ENCODE measurements around the gene MRPS23.
A peak's percentile ranks its signal among the peaks of the same experiment; 100 is the strongest.

The MRPS23 gene

GRCh38 chr17:57838453-57838852, 11.4 kb downstream of the MRPS23 start:
- no peak for DNase-seq (ENCODE audit: low spot score)

DNA sequence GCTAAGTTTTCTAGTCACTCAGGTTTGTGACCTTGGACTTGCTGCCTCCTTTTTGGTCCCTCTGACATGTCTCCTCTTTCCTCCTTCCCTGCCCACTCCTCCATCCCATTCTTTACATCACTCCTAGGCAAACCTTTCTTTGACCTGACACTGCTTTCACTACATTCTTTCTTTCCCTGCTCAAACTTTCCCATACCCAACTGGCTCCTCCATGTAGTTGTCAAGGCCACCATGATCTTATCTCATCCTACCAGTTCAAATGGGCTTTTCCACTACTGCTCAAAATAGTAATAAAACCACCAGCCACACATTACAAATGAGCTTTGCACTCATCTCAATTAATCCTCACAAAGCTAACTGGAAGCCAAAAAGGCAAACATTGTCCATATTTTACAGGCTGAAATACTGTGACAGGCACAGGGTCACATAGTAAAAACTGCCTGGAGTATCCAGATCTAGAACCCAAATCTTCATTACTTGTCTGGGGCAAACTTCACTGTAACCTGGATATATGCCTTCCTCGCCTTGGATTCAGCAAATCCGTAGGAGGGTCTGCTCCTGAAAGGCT, 14.4 kb downstream of the MRPS23 start:
- no peak for DNase-seq (ENCODE audit: low spot score)

- no peak for DNase-seq (ENCODE audit: low spot score)
These were observed 15.6 kb downstream of the MRPS23 start for GRCh38 chr17:57834146-57834741.

GRCh38 chr17:57833179-57833939, 16.5 kb downstream of the MRPS23 start:
- no peak for DNase-seq (ENCODE audit: low spot score)

GRCh38 chr17:57832314-57833178, 17.3 kb downstream of the MRPS23 start:
- no peak for DNase-seq (ENCODE audit: low spot score)

DNA sequence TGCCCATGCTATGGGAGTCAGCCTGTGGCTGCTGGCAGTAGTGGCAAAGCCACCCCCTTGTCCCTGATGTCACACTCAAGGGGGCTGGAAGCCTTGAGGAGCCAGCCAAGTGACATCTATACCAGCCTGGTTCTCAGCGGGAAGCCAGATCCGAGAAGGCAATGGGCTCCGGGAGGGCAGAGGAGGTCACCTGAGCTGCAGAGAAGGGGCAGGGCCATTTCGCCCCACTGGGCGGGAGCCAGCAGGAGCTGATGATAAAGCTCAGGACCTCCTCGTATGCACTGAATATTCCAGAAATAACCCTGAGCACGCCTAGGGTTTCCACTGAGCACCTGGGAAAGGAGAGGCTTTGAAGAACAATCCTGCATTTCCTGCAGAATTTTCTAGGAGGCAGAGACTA, 19.0 kb downstream of the MRPS23 start:
- no peak for DNase-seq (ENCODE audit: low spot score)

GRCh38 chr17:57823469-57824401, 26.1 kb downstream of the MRPS23 start:
- DNase-seq (ENCODE audit: low spot score), result no peak

DNA sequence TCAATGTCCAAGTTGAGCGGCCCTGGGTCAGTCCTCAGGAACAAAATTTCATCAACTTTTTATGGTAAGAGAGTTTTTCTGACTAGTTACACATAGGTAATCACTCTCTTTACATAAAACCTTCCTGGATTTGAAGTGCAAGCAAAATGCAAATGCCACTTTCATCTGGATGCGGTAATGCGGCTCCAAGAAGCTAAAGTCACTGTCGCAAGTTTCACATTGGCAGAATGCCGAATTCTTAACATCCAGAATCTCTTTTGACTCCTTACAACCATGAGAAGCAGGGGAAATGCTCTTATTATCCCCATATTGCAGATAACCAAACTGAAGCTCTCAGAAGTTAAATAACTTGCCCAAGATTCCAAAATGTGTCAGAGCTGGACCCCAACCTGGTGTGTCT, 30.0 kb downstream of the MRPS23 start:
- DNase-seq (ENCODE audit: low spot score), result no peak

- DNase-seq (ENCODE audit: low spot score), result no peak
These were observed 30.6 kb downstream of the MRPS23 start for GRCh38 chr17:57819285-57819684.

DNA sequence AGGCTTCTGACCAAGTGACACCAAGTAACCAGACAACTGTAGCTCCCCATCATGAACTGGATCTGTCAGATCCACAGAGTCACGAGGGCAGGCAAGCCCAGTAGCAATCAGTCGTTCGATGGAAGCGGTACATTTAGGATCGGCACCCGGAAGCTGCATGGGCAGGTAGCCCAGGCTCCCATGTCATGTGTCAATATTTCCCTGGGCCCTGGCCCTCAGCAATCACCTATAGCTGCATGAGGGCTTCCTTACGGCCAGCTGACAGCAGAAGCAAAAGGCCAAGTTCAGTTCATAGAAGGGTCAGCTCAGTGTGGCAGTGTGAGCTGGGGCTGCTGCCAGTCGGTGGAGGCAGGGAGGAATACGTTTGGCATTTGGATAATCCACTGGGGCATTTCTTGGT, 31.8 kb downstream of the MRPS23 start:
- DNase-seq (ENCODE audit: low spot score), result no peak

- DNase-seq (ENCODE audit: low spot score), result no peak
These were observed 32.5 kb downstream of the MRPS23 start for GRCh38 chr17:57817299-57817698.

DNA sequence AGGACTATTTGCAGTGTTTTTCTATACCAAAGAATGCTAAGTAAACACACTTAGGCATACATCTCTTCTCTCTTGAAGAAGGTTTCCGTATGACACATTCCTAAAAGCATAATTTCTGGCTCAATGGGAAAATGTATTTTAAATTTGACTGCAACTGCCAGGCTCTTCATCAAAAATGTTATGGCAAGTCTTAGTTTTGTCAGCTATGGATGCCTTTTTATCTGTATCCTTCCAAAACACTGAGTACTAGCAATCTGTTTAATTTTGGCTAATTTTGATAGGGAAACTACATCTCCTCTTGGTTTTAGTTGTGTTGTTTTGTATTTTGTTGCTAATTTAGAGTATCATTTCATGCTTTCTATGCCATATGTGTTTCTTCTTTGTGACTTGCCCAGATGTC, 35.4 kb downstream of the MRPS23 start:
- no peak for DNase-seq (ENCODE audit: low spot score)

DNA sequence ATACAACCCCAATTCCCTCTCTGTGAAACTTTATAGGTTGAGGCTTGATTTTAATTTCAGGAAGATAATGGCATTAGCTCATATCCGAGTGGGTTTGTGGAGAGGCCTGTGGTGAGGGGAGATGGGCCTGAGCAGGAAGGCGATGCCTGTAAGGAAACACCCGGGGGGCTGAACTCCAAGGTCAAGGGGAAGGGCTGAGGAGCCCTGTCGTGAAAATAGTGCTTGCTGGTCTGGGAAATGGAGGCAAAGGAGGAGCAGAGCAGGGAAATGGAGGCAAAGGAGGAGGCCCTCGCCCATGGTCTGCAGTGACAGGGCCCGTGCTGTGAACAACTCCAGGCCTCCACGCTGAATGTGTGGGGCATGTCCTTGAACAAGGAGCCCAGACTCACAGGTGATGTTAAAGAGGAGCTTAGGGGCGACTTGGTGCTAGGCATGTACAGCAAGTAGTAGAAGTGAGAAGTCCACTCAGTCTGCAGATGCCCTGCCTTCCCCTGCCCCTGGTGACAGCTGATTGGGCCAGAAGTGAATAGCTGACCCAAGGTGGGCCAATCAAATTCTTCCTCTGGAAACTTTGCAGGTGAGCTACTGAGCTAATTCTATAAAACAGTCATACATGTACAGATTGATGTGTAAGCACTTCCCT, 38.1 kb downstream of the MRPS23 start:
- no peak for DNase-seq (ENCODE audit: low spot score)

GRCh38 chr17:57810721-57811637, 38.9 kb downstream of the MRPS23 start:
- DNase-seq (ENCODE audit: low spot score), result peak; percentile 39

GRCh38 chr17:57809879-57810278, 40.0 kb downstream of the MRPS23 start:
- no peak for DNase-seq (ENCODE audit: low spot score)

- no peak for DNase-seq (ENCODE audit: low spot score)
These were observed 41.0 kb downstream of the MRPS23 start for GRCh38 chr17:57808882-57809281.

- DNase-seq (ENCODE audit: low spot score), result no peak
These were observed 43.5 kb downstream of the MRPS23 start for GRCh38 chr17:57806167-57806830.

DNA sequence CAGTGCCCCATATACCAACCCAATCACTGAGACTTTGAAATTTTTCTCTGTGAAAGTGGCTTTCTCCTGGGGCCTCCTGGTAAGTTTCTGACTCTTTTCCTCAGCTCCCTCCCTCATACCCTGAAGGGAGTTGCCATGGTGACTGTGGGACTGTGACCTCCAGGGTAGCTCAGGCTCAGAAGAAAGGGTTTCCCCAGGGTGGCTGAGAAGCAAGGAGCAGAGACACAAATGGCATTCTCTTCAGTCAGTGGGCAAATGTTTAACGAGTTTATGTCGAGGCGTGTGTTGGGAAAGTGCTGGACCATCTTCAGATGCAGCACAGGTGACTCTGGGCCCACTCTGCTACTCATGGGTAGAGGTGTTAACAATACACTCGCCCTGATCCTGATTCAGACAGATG, 46.8 kb downstream of the MRPS23 start:
- no peak for DNase-seq (ENCODE audit: low spot score)

DNA sequence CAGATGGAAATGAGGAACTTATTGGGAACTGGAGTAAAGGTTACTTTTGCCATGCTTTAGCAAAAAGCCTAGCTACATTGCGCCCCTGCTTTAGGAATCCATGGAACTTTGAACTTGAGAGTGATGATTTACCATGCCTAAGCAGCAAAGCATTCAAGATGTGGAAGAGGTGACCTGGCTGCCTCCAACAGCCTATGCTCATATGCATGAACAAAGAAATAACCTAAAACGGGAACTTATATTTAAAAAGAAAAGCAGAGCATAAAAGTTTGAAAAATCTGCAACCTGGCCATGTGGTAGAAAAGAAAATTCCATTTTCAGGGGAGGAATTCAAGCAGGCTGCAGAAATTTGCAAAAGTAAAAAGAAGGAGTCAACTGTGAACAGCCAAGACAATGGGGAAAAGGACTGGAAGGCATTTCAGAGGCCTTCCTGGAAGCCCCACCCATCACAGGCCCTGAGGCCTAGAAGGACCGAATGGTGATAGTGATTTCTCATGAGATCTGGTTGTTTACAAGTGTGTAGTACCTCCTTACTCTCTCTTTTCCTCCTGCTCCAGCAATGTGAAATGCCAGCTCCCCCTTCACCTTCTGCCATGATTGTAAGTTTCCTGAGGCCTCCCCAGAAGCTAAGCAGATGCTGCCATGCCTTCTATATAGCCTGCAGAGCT, 48.7 kb downstream of the MRPS23 start:
- DNase-seq (ENCODE audit: low spot score), result no peak
